T-helper 1 cell (primary cell): Measurements from ENCODE around the gene VPS26B.
"Not testable (repeated sequence)": the region's sequence is repeated elsewhere in the genome, so short reads cannot be mapped to it uniquely, and the experiment has no call there.

Experiments used
- DNase-seq, 5 donors: peaks; one replicate each; pipeline ENCODE4 v3.0.0-alpha.2; 2012 to 2020
- total RNA-seq, 4 donors: gene quantifications; one replicate each; lab custom pipeline; 2026; lab: John Stamatoyannopoulos, UW

Gene VPS26B
- 58.3 to 63.9 (median 61.4) reads per million in 4 donors for total RNA-seq

GRCh38 chr11:134223836-134224709 is at the start of gene VPS26B, which contains the start of gene NCAPD3:
Gene VPS26B (plus strand): TSS chr11:134224671. CDS start chr11:134225123, 452 bp downstream.
Gene NCAPD3 (minus strand): TSS chr11:134223967. CDS start chr11:134223926, 41 bp downstream.
- peak; percentile 92 to 97 (median 96) for DNase-seq

- DNase-seq, result no peak
These were observed 48.2 kb upstream of the VPS26B start for GRCh38 chr11:134176284-134176683.

- no peak for DNase-seq
These were observed 46.3 kb upstream of the VPS26B start for GRCh38 chr11:134178032-134178674.

- no peak for DNase-seq
These were observed 42.8 kb upstream of the VPS26B start for GRCh38 chr11:134181707-134182106.

GRCh38 chr11:134188092-134188491 is 36.4 kb upstream of the VPS26B start:
- not testable (repeated sequence) for DNase-seq

- peak in 1 of 5 donors; percentile 3 for DNase-seq
These were observed 27.7 kb upstream of the VPS26B start for GRCh38 chr11:134196756-134197155.

- DNase-seq, result no peak
These were observed 24.9 kb upstream of the VPS26B start for GRCh38 chr11:134199531-134199930.

GRCh38 chr11:134200688-134201087 is 23.8 kb upstream of the VPS26B start:
- no peak for DNase-seq

- DNase-seq, result no peak
These were observed 21.8 kb upstream of the VPS26B start for GRCh38 chr11:134202661-134203060.

GRCh38 chr11:134205729-134206128 is 18.7 kb upstream of the VPS26B start:
- DNase-seq, result no peak

- no peak for DNase-seq
These were observed 18.3 kb upstream of the VPS26B start for GRCh38 chr11:134206185-134206584.

GRCh38 chr11:134207538-134208239 is 16.8 kb upstream of the VPS26B start:
- peak; percentile 21 to 54 (median 39) for DNase-seq

GRCh38 chr11:134215836-134216235 is 8.6 kb upstream of the VPS26B start:
- DNase-seq, result no peak

- no peak for DNase-seq
These were observed 7.7 kb upstream of the VPS26B start for GRCh38 chr11:134216816-134217215.

GRCh38 chr11:134223121-134223520 is 1.4 kb upstream of the VPS26B start:
- peak in 1 of 5 donors; percentile 10 for DNase-seq

- DNase-seq, result peak; percentile 16 to 70 (median 31)
These were observed 516 bp downstream of the VPS26B start for GRCh38 chr11:134224710-134225664.

GRCh38 chr11:134226806-134227325 is 2.4 kb downstream of the VPS26B start:
- no peak for DNase-seq

- DNase-seq, result peak in 1 of 5 donors; percentile 10
These were observed 4.2 kb downstream of the VPS26B start for GRCh38 chr11:134228625-134229024.

GRCh38 chr11:134229126-134229790 is 4.8 kb downstream of the VPS26B start:
- no peak for DNase-seq

- no peak for DNase-seq
These were observed 5.9 kb downstream of the VPS26B start for GRCh38 chr11:134230339-134230738.
